ENCODE results near the gene TXNDC16. TPM values are rescaled to one million over a fixed set of nuclear protein-coding genes. Genes with fewer than 3 reads are reported as not detected.

The TXNDC16 gene
- total RNA-seq, 1 donor from 2014 or later = 22.6 TPM

GRCh38 chr14:52443506-52443905 lies 108.8 kb downstream of the TXNDC16 start:
- H3K27me3 Mint-ChIP-seq (ENCODE audit: insufficient read depth, low read depth) = no peaks in the 10 kb centered on the region
- TF ChIP-seq EZH2phosphoT487 (IDR thresholded peaks at IDR 0.05) (no peak), EZH2 (IDR thresholded peaks at IDR 0.05) (no peak), CTCF (IDR thresholded peaks at IDR 0.05) (no peak)

GRCh38 chr14:52442602-52443001 lies 109.7 kb downstream of the TXNDC16 start:
- Histone ChIP-seq H3K9me3 (ENCODE audit: low read depth) (no peaks in the 10 kb centered on the region), H3K4me2 (no peak overlapping the region), H3K79me2 (ENCODE audit: low read depth) (no peaks in the 10 kb centered on the region), H3K36me3 (no peaks in the 10 kb centered on the region), H4K20me1 (ENCODE audit: low read depth) (no peaks in the 10 kb centered on the region), H3K4me3 (no peak overlapping the region), H3K27me3 (no peaks in the 10 kb centered on the region), H3K27ac (no peak overlapping the region), H3K4me1 (no peaks in the 10 kb centered on the region), H2AFZ (replicated peaks) (no peak overlapping the region), H3K9ac (no peak overlapping the region), H3F3A (ENCODE audit: low read depth) (no peaks in the 10 kb centered on the region)
- Mint-ChIP-seq H3K4me3 (no peak overlapping the region), H3K4me1 (no peaks in the 10 kb centered on the region), H3K36me3 (peaks cover 1% of the 10 kb centered on the region), H3K27ac (no peak overlapping the region), H3K9me3 (no peaks in the 10 kb centered on the region), H3K27me3 (ENCODE audit: insufficient read depth, low read depth) (no peaks in the 10 kb centered on the region)
- TF ChIP-seq EZH2phosphoT487 (IDR thresholded peaks at IDR 0.05) = no peak
- TF ChIP-seq EZH2 (IDR thresholded peaks at IDR 0.05) = no peak
- no peak for TF ChIP-seq CTCF (IDR thresholded peaks at IDR 0.05)
- DNase-seq (ENCODE audit: low spot score) = no peak

More at GRCh38 chr14:52443506-52443905, 108.8 kb downstream of the TXNDC16 start:
- Histone ChIP-seq H2AFZ (replicated peaks) (no peak overlapping the region), H3K9me3 (ENCODE audit: low read depth) (no peaks in the 10 kb centered on the region), H4K20me1 (ENCODE audit: low read depth) (no peaks in the 10 kb centered on the region), H3K27ac (no peak overlapping the region), H3K36me3 (no peaks in the 10 kb centered on the region), H3K79me2 (ENCODE audit: low read depth) (no peaks in the 10 kb centered on the region), H3K27me3 (no peaks in the 10 kb centered on the region), H3K4me3 (no peak overlapping the region), H3K4me1 (no peaks in the 10 kb centered on the region), H3K9ac (no peak overlapping the region), H3F3A (ENCODE audit: low read depth) (no peaks in the 10 kb centered on the region), H3K4me2 (no peak overlapping the region)
- no peak overlapping the region for H3K27ac Mint-ChIP-seq
- H3K9me3 Mint-ChIP-seq = no peaks in the 10 kb centered on the region
- no peak for DNase-seq (ENCODE audit: low spot score)
- no peak overlapping the region for H3K4me3 Mint-ChIP-seq
- H3K36me3 Mint-ChIP-seq = peaks cover 4% of the 10 kb centered on the region
- H3K4me1 Mint-ChIP-seq = no peaks in the 10 kb centered on the region

GRCh38 chr14:52442166-52442565 lies 110.1 kb downstream of the TXNDC16 start:
- no peak overlapping the region for H3K27ac Mint-ChIP-seq
- H3K4me1 ChIP-seq = no peaks in the 10 kb centered on the region
- no peaks in the 10 kb centered on the region for H3K27me3 ChIP-seq
- H4K20me1 ChIP-seq (ENCODE audit: low read depth) = no peaks in the 10 kb centered on the region
- H3K4me2 ChIP-seq = no peak overlapping the region
- no peaks in the 10 kb centered on the region for H3K9me3 Mint-ChIP-seq
- peaks cover 1% of the 10 kb centered on the region for H3K36me3 Mint-ChIP-seq
- H3K27me3 Mint-ChIP-seq (ENCODE audit: insufficient read depth, low read depth) = no peaks in the 10 kb centered on the region
- no peak for TF ChIP-seq EZH2 (IDR thresholded peaks at IDR 0.05)
- TF ChIP-seq EZH2phosphoT487 (IDR thresholded peaks at IDR 0.05) = no peak
- H3K79me2 ChIP-seq (ENCODE audit: low read depth) = no peaks in the 10 kb centered on the region
- H3K4me3 Mint-ChIP-seq = no peak overlapping the region
- H3K4me3 ChIP-seq = no peak overlapping the region
- no peak overlapping the region for H2AFZ ChIP-seq (replicated peaks)
- no peaks in the 10 kb centered on the region for H3K9me3 ChIP-seq (ENCODE audit: low read depth)
- no peak overlapping the region for H3K9ac ChIP-seq
- H3K4me1 Mint-ChIP-seq = no peaks in the 10 kb centered on the region
- H3K36me3 ChIP-seq = no peaks in the 10 kb centered on the region
- no peaks in the 10 kb centered on the region for H3F3A ChIP-seq (ENCODE audit: low read depth)
- DNase-seq (ENCODE audit: low spot score) = no peak
- no peak overlapping the region for H3K27ac ChIP-seq

- H3K4me3 ChIP-seq = no peak overlapping the region
- H3K27ac ChIP-seq = no peak overlapping the region
- H3K9me3 ChIP-seq (ENCODE audit: low read depth) = no peaks in the 10 kb centered on the region
- H3K9me3 Mint-ChIP-seq = no peaks in the 10 kb centered on the region
- H2AFZ ChIP-seq (replicated peaks) = no peak overlapping the region
- H3K4me1 ChIP-seq = no peaks in the 10 kb centered on the region
- H3K27me3 Mint-ChIP-seq (ENCODE audit: insufficient read depth, low read depth) = no peaks in the 10 kb centered on the region
- no peaks in the 10 kb centered on the region for H4K20me1 ChIP-seq (ENCODE audit: low read depth)
- H3K4me2 ChIP-seq = no peak overlapping the region
- no peak overlapping the region for H3K4me3 Mint-ChIP-seq
- H3K36me3 ChIP-seq = no peaks in the 10 kb centered on the region
- H3K9ac ChIP-seq = no peak overlapping the region
- no peak for TF ChIP-seq EZH2phosphoT487 (IDR thresholded peaks at IDR 0.05)
- no peak for TF ChIP-seq CTCF (IDR thresholded peaks at IDR 0.05)
- no peak for TF ChIP-seq EZH2 (IDR thresholded peaks at IDR 0.05)
- H3K27me3 ChIP-seq = no peaks in the 10 kb centered on the region
- peaks cover 4% of the 10 kb centered on the region for H3K4me1 Mint-ChIP-seq
- no peaks in the 10 kb centered on the region for H3K79me2 ChIP-seq (ENCODE audit: low read depth)
- no peak for DNase-seq (ENCODE audit: low spot score)
- no peaks in the 10 kb centered on the region for H3F3A ChIP-seq (ENCODE audit: low read depth)
- no peak overlapping the region for H3K27ac Mint-ChIP-seq
- H3K36me3 Mint-ChIP-seq = no peaks in the 10 kb centered on the region
These were observed 112.8 kb downstream of the TXNDC16 start for GRCh38 chr14:52439476-52439875.

All from neural progenitor cell (in vitro differentiated cells).